Hippocampal formation (tissue), 2 donors: ENCODE measurements around the gene TGM3.

Source experiments
- DNase-seq, 2 donors: peaks; one replicate each; lab custom pipeline; 2025; lab: John Stamatoyannopoulos, UW

TGM3 gene

GRCh38 chr20:2380601-2381000 lies 84.8 kb downstream of the TGM3 start, which contains the start of gene TGM6:
TGM6 (plus strand) TSS chr20:2380901; CDS start chr20:2380969, 68 bp downstream.
- no peak for DNase-seq

GRCh38 chr20:2381303-2381702 lies 85.5 kb downstream of the TGM3 start:
- no peak for DNase-seq

- DNase-seq: no peak
Observed at GRCh38 chr20:2382833-2383232, 87.0 kb downstream of the TGM3 start.

- DNase-seq: no peak
Observed at GRCh38 chr20:2385026-2385425, 89.2 kb downstream of the TGM3 start.

GRCh38 chr20:2385496-2385895 lies 89.7 kb downstream of the TGM3 start:
- no peak for DNase-seq

- no peak for DNase-seq
Observed at GRCh38 chr20:2386516-2387179, 90.8 kb downstream of the TGM3 start.

- DNase-seq: no peak
Observed at GRCh38 chr20:2387180-2387577, 91.4 kb downstream of the TGM3 start.

- DNase-seq: no peak
Observed at GRCh38 chr20:2387580-2387979, 91.8 kb downstream of the TGM3 start.
